ENCODE data around the gene TSSC4. TPM values are rescaled to one million over a fixed set of nuclear protein-coding genes. Genes with fewer than 3 reads are reported as not detected.

Gene TSSC4
- total RNA-seq, 1 donor from 2014 or later = 25.7 TPM

- DNase-seq = no peak
These were observed 13.1 kb upstream of the TSSC4 start for GRCh38 chr11:2387266-2387987.

GRCh38 chr11:2388431-2389376 lies 11.8 kb upstream of the TSSC4 start:
- no peak for DNase-seq

GRCh38 chr11:2389377-2390026 lies 11.0 kb upstream of the TSSC4 start:
- DNase-seq = no peak

GRCh38 chr11:2390091-2390724 lies 10.3 kb upstream of the TSSC4 start:
- no peak for DNase-seq

- DNase-seq = no peak
These were observed 9.8 kb upstream of the TSSC4 start for GRCh38 chr11:2390725-2391151.

- no peak for DNase-seq
These were observed 9.2 kb upstream of the TSSC4 start for GRCh38 chr11:2391181-2391975.

- DNase-seq = no peak
These were observed 8.2 kb upstream of the TSSC4 start for GRCh38 chr11:2392241-2392959.

GRCh38 chr11:2393111-2393868 lies 7.3 kb upstream of the TSSC4 start:
- DNase-seq = no peak

- no peak for DNase-seq
These were observed 6.4 kb upstream of the TSSC4 start for GRCh38 chr11:2393941-2394817.

GRCh38 chr11:2394818-2395105 lies 5.8 kb upstream of the TSSC4 start:
- no peak for DNase-seq

- no peak for DNase-seq
These were observed 5.3 kb upstream of the TSSC4 start for GRCh38 chr11:2395211-2395730.

GRCh38 chr11:2395856-2396255 lies 4.7 kb upstream of the TSSC4 start:
- DNase-seq = no peak

- DNase-seq = no peak
These were observed 4.1 kb upstream of the TSSC4 start for GRCh38 chr11:2396471-2396870.

GRCh38 chr11:2397005-2397404 lies 3.5 kb upstream of the TSSC4 start:
- DNase-seq = no peak

- no peak for DNase-seq
These were observed 1.7 kb upstream of the TSSC4 start for GRCh38 chr11:2398664-2399355.

GRCh38 chr11:2399488-2400068 lies 972 bp upstream of the TSSC4 start:
- no peak for DNase-seq

- no peak for DNase-seq
These were observed 349 bp downstream of the TSSC4 start for GRCh38 chr11:2400762-2401435.
